ENCODE data around the gene SDCBP2.

SDCBP2 gene

GRCh38 chr20:1269235-1269634, 59.7 kb downstream of the SDCBP2 start:
- no peak for DNase-seq

- no peak for DNase-seq
Observed at GRCh38 chr20:1267809-1268374, 61.0 kb downstream of the SDCBP2 start.

GRCh38 chr20:1267161-1267560, 61.8 kb downstream of the SDCBP2 start:
- no peak for DNase-seq

- DNase-seq = no peak
Observed at GRCh38 chr20:1266167-1266973, 62.6 kb downstream of the SDCBP2 start, which contains the start of gene SNPH. Gene SNPH, plus strand, starts transcription at chr20:1266294. Its CDS starts 29,946 bp downstream, at chr20:1296240.

GRCh38 chr20:1265916-1266166, 63.1 kb downstream of the SDCBP2 start:
- DNase-seq = no peak

- DNase-seq = no peak
Observed at GRCh38 chr20:1265226-1265915, 63.6 kb downstream of the SDCBP2 start.

- DNase-seq = no peak
Observed at GRCh38 chr20:1264727-1265126, 64.2 kb downstream of the SDCBP2 start.

GRCh38 chr20:1263853-1264252, 65.1 kb downstream of the SDCBP2 start:
- DNase-seq = no peak

All from T1000 (cell line).